HG02852 (cell line): Measurements from ENCODE around the gene SLC26A4.

ENCODE experiments used
- ATAC-seq: cut with Tn5 transposase; IDR thresholded peaks from one replicate; pipeline ENCODE4 v1.9.1; 2021; ENCODE audit warnings: mild to moderate bottlenecking, moderate library complexity; ENCODE audit not compliant: unreplicated experiment

SLC26A4 gene

GRCh38 chr7:107694386-107694785, 33.8 kb downstream of the SLC26A4 start:
- ATAC-seq = no peak

GRCh38 chr7:107696330-107696946, 35.8 kb downstream of the SLC26A4 start:
- ATAC-seq = no peak

GRCh38 chr7:107697321-107698049, 36.9 kb downstream of the SLC26A4 start:
- ATAC-seq = no peak

GRCh38 chr7:107700570-107700969, 39.9 kb downstream of the SLC26A4 start:
- no peak for ATAC-seq

- no peak for ATAC-seq
Measured at GRCh38 chr7:107701191-107701590, 40.6 kb downstream of the SLC26A4 start.

DNA sequence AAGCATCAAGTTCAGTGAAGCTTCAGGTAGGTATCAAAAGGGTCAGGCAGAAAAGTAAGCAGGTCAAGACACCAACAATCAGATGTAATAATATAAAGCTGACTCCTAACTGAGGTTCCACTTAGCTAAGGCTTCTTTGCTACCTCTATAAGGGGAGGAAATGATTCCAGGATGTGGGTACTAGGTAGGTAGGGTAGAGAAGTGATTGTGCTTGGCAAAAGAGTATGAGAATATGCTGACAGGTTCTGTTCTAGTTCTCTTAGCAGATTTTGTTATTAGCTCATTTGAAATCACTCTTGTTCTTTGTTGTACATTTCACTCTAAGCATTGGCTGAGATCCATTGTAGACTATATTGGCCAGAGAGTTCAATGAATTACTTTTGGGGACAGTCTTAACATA, 42.6 kb downstream of the SLC26A4 start:
- ATAC-seq = no peak

GRCh38 chr7:107703872-107704271, 43.2 kb downstream of the SLC26A4 start:
- no peak for ATAC-seq

DNA sequence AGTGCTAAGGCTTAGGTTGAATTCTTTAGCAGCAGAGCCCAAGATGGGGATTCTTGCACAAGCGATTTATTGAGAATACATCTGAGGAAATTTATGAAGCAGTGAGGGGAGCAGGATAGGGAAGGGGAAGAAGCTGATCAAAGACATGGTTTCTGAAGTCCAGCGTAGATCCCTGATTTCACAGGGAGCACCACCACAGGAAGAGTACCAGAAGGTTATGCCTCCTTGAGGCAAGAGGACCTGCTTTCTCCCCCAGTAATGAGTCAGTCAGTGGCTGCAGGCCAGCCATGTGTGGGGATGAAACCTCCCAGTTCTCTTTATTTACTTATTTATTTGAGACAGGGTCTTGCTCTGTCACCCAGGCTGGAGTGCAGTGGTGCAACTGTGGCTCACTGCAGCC, 48.3 kb downstream of the SLC26A4 start:
- no peak for ATAC-seq

DNA sequence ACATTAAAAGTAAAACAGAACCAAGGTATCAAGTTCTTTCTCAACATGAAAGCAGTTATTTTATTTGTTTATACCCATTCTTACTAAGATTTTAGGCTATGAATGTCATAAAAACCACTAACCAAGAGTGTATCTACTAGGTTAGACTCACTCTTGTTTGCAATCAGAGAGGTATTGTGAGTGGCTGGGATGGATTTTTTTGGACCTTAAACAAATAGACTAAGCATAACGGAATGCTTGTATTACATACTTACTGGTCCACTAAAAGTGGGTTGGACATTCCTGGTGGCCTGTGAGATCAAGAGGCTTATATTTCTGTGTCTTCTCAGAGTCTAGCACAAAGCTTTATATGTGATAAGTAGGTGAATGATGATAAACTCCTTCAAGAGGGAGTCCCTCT, 50.7 kb downstream of the SLC26A4 start:
- no peak for ATAC-seq

GRCh38 chr7:107712025-107712424, 51.4 kb downstream of the SLC26A4 start:
- no peak for ATAC-seq

DNA sequence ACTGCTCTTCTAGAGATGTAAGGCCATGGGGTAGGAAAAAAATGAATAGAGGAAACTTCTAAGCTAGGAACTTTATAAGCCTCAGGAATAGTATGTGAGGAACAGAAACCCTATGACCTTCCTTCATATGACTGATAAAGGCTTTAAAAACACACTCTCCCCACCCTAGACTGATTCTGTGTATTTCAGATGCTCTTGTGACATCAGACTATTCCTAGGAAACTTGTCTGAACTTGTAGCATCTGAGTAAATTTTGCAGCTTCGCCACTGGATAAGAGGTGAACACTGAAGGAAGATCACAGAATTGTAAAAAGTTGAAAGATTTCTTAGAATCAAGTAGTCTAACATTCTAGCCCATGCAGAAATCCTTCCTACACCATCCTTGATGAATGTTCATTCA, 52.3 kb downstream of the SLC26A4 start:
- ATAC-seq = no peak

DNA sequence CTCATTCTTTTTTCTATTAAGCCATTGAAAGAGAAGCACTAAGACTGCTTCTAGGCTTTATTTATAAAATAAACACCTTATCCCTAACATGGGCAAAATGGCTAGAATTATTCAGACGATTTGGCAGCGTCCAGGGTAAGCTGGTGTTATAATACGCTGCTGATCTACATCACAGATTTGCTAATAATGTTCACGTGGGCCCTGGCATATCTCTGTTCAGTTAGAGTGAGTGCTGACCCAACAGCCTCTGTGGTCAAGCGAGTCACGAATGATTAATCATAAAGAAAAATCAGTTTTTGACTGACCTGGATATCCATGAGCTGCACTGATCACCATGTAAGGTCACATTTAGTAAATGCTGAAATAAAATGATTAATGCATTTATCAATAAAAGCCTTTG, 54.9 kb downstream of the SLC26A4 start:
- ATAC-seq = no peak

- ATAC-seq = no peak
Measured at GRCh38 chr7:107718456-107719193, 58.0 kb downstream of the SLC26A4 start.

DNA sequence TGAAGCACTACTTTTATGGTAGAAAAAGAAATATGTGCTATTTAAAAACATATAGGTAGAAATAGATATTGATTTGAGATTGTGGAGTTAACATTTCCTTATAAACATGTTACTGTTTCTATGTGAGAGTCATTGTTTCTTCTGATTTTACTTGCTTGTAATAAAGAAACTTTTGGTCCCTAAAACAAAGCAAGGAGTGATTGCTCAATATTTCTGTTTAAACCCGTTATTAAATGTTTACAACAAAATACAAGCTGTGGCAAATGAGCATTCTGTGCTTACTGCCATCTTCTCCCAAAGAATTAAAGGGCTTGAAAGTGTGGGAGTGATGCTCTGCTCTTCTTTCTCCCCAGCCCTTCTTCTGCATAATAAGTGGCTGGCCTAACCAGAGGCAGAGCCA, 60.7 kb downstream of the SLC26A4 start:
- no peak for ATAC-seq

GRCh38 chr7:107723255-107723654, 62.6 kb downstream of the SLC26A4 start:
- ATAC-seq = no peak

GRCh38 chr7:107725138-107725740, 64.6 kb downstream of the SLC26A4 start:
- ATAC-seq = no peak

DNA sequence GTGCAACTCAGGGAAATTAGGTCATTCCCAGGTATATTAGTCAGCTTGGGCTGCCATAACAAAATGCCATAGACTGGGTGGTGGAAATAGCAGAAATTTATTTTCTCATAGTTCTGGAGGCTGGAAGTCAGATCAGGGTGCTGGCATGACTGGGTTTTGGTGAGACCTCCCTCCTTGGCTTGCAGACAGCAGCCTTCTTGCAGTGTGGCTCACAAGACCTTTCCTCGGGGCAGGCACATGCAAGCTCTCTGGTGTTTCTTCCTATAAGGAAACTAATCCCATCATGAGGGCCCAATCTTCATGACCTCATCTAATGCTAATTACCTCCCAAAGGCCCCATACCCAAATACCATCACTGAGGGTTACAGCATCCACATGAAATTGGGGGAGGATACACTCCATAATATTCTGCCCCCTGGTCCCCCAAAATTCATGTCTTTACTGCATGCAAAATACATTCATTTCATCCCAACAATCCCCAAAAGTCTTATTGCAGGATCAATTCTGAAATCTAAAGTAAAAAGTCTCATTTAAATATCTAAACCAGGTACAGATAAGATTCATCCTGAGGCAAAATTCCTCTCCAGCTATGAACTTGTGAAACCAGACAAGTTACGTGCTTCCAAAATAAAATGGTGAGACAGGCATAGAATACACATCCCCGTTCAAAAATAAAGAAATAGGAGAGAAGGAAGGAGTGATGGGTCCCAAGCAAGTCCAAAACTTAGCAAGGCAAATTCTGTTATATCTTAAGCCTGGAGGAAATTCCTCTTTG, 65.9 kb downstream of the SLC26A4 start:
- no peak for ATAC-seq

GRCh38 chr7:107728276-107728675, 67.6 kb downstream of the SLC26A4 start:
- ATAC-seq = no peak

- ATAC-seq = peak; percentile 37
Measured at GRCh38 chr7:107742678-107743566, 82.3 kb downstream of the SLC26A4 start.
